Naive thymus-derived CD4-positive, alpha-beta T cell (primary cell): ENCODE measurements around the gene DHCR24. TPM values are rescaled to one million over a fixed set of nuclear protein-coding genes. Genes with fewer than 3 reads are reported as not detected.
"Not testable (repeated sequence)": the region's sequence is repeated elsewhere in the genome, so short reads cannot be mapped to it uniquely, and the experiment has no call there.

Experiments
- ATAC-seq: fragments of 150-1000 bp; cut with Tn5 transposase; 2 replicates; pipeline ENCODE4 v1.10.0; 2021; ENCODE audit warnings: mild to moderate bottlenecking, moderate library complexity
- CTCF ChIA-PET: fragments of 350-600 bp; sonication (Branson Sonifier 250); formaldehyde crosslinking; loops from one replicate; lab custom pipeline; 2021; ENCODE audit warnings: antibody characterized with exemption; lab: Charles Lee
- POLR2A ChIA-PET: fragments of 350-600 bp; sonication (Branson Sonifier 250); formaldehyde crosslinking; loops from one replicate; lab custom pipeline; 2021; ENCODE audit warnings: antibody characterized with exemption, inconsistent platforms; lab: Charles Lee
- DNase-seq, 9 donors: peaks; one replicate each; pipeline versions ENCODE4 v3.0.0 to v3.0.0-alpha.2; 2020 to 2022; ENCODE audit warnings: mixed read lengths in 1 of 9
- H3K27ac ChIP-seq: one replicate; pipeline ENCODE4 v1.7.0; 2013; ENCODE audit warnings: mild to moderate bottlenecking, low read depth, low read length, moderate library complexity
- H3K27me3 ChIP-seq, 2 donors: one replicate each; pipeline ENCODE4 v1.7.0; 2013; ENCODE audit warnings: low read length in 2 of 2, mild to moderate bottlenecking in 2 of 2, moderate library complexity in 2 of 2; ENCODE audit not compliant: control insufficient read depth in 2 of 2, insufficient read depth in 2 of 2
- H3K36me3 ChIP-seq, 3 experiments: 1 replicate in 2 of 3; 2 replicates in 1 of 3; pipeline ENCODE4 v1.7.0; 2013; ENCODE audit warnings: low read length in 3 of 3, mild to moderate bottlenecking in 3 of 3, moderate library complexity in 1 of 3; ENCODE audit not compliant: insufficient read depth in 3 of 3, control insufficient read depth in 2 of 3
- H3K4me1 ChIP-seq, 2 donors: one replicate each; pipeline ENCODE4 v1.7.0; 2013; ENCODE audit warnings: low read length in 2 of 2, mild to moderate bottlenecking in 2 of 2, moderate library complexity in 1 of 2; ENCODE audit not compliant: control insufficient read depth in 2 of 2, insufficient read depth in 2 of 2
- H3K4me3 ChIP-seq: 2 replicates; pipeline ENCODE4 v1.7.0; 2013; ENCODE audit warnings: mild to moderate bottlenecking, low read length
- H3K9me3 ChIP-seq, 3 experiments: 1 replicate in 2 of 3; 2 replicates in 1 of 3; pipeline ENCODE4 v1.7.0; 2013; ENCODE audit warnings: low read length in 3 of 3; ENCODE audit not compliant: control insufficient read depth in 2 of 3
- H3K27ac Mint-ChIP-seq, 9 donors: one replicate each; pipeline ENCODE4 v1.8.0; 2020 to 2022; ENCODE audit warnings: mixed read lengths in 9 of 9, mild to moderate bottlenecking in 8 of 9, moderate library complexity in 5 of 9, inconsistent platforms in 2 of 9
- H3K27me3 Mint-ChIP-seq, 5 donors: one replicate each; pipeline ENCODE4 v1.8.0; 2021 to 2022; ENCODE audit warnings: mixed read lengths in 5 of 5, mild to moderate bottlenecking in 1 of 5
- H3K36me3 Mint-ChIP-seq, 5 donors: one replicate each; pipeline ENCODE4 v1.8.0; 2020 to 2022; ENCODE audit warnings: mixed read lengths in 5 of 5, mild to moderate bottlenecking in 3 of 5, inconsistent platforms in 1 of 5
- H3K4me1 Mint-ChIP-seq, 7 donors: one replicate each; pipeline ENCODE4 v1.8.0; 2020 to 2022; ENCODE audit warnings: mixed read lengths in 7 of 7, mild to moderate bottlenecking in 3 of 7, inconsistent platforms in 1 of 7
- H3K4me3 Mint-ChIP-seq, 10 donors: one replicate each; pipeline ENCODE4 v1.8.0; 2020 to 2022; ENCODE audit warnings: mild to moderate bottlenecking in 10 of 10, mixed read lengths in 10 of 10, moderate library complexity in 6 of 10, inconsistent platforms in 2 of 10
- H3K9me3 Mint-ChIP-seq, 11 donors: one replicate each; pipeline ENCODE4 v1.8.0; 2020 to 2022; ENCODE audit warnings: mixed read lengths in 11 of 11, mild to moderate bottlenecking in 4 of 11, inconsistent platforms in 1 of 11, moderate library complexity in 1 of 11
- intact Hi-C, 2 donors: fragments of 100-400 bp; cut with micrococcal nuclease; formaldehyde crosslinking; loops; one replicate each; pipeline ENCODE4 v1.15.1; 2023
- polyA plus RNA-seq, 2 donors: library from polyadenylated mRNA; unstranded; fragments of 300-500 nt; fragmentation: Illumina TruSeq; gene quantifications; one replicate each; pipeline ENCODE4 v1.2.3, GENCODE V29; 2021
- total RNA-seq, 6 experiments: library from RNA in 5 of 6; stranded (reverse) in 5 of 6; gene quantifications; 1 replicate in 5 of 6; 2 replicates in 1 of 6; pipeline ENCODE4 v1.2.3 and lab custom pipeline; 2021 to 2026

DHCR24 gene
- total and polyA plus RNA-seq, 7 experiments from 2014 or later: 2.7 to 103 (median 8.3) TPM

DNA sequence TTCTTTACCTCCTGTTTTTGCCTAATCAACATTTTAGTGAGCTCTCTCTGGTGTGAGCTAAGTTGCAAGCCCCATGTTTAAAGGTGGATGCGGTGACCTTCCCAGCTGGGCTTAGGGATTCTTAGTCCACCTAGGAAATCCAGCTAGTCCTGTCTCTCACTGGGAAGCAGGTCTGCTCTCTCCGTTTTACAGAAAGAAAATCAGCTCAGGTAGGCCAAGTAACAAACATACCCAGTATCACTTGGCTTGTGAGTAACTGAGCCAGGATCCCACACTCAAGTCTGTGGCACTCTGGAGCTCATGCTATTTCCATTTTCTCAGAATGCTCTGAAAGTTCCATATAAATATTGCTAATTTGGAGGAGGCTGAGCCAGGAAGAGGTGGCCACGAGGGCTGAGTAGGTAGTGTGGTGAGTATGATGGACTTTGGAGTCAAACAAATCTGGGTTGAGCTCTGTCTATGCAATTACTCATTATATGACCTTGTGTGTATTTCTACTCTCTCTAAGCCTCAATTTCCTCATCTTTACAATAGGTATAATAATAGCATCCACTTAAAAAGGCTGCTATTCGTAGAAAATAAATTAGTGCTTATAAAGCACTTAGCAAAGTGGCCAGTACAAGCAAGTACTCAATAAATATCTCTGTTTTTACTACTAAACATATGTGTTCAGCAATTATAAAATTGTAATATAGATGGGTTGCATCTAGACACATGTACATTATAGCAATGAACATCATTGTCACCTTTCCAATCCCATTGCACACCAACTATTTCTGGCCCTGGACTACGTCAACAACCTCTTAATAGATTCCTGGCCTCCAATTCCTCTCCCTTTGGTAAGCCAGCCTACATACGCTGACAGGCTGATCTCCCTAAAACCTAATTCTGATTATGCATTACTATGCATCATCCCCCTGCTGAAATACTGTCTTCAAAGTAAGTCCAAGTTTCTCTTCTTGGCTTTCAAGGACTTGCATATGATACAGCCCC is 32.7 kb upstream of the DHCR24 start:
- no peaks in the 10 kb centered on the region for H3K4me1 ChIP-seq
- Mint-ChIP-seq H3K4me1 (no peaks in the 10 kb centered on the region), H3K36me3 (no peaks in the 10 kb centered on the region), H3K27ac (no peak overlapping the region), H3K9me3 (peaks cover 0 to 5% (median 0%) of the 10 kb centered on the region in 11 donors), H3K27me3 (peaks cover 9 to 26% (median 15%) of the 10 kb centered on the region in 5 donors), H3K4me3 (no peak overlapping the region)
- H3K36me3 ChIP-seq: no peaks in the 10 kb centered on the region
- DNase-seq: no peak
- no peak overlapping the region for H3K27ac ChIP-seq
- POLR2A ChIA-PET: interaction anchor here (0.7 kb wide), 1 partner anchor 15 kb away, joined by 3 read pairs; no protein-coding TSS in a partner anchor
- CTCF ChIA-PET: no interaction called here
- ATAC-seq: no peak
- intact Hi-C loops: no loop called here
- no peak overlapping the region for H3K4me3 ChIP-seq
- H3K9me3 ChIP-seq: no peaks in the 10 kb centered on the region
- H3K27me3 ChIP-seq: no peaks in the 10 kb centered on the region

GRCh38 chr1:54911076-54911475 is 24.1 kb upstream of the DHCR24 start:
- CTCF ChIA-PET: interaction anchor here (1.0 kb wide), 1 partner anchor 34 kb away, joined by 3 read pairs; no protein-coding TSS in a partner anchor
- ATAC-seq, H3K4me1 ChIP-seq, H3K9me3 ChIP-seq, H3K4me1 Mint-ChIP-seq, H3K27me3 ChIP-seq, intact Hi-C loops, DNase-seq, H3K4me3 Mint-ChIP-seq, POLR2A ChIA-PET, H3K4me3 ChIP-seq, H3K27ac Mint-ChIP-seq, H3K9me3 Mint-ChIP-seq, H3K27ac ChIP-seq, H3K36me3 ChIP-seq, H3K36me3 Mint-ChIP-seq: not testable (repeated sequence)
- peaks cover 0 to 10% (median 2%) of the 10 kb centered on the region in 5 donors for H3K27me3 Mint-ChIP-seq

DNA sequence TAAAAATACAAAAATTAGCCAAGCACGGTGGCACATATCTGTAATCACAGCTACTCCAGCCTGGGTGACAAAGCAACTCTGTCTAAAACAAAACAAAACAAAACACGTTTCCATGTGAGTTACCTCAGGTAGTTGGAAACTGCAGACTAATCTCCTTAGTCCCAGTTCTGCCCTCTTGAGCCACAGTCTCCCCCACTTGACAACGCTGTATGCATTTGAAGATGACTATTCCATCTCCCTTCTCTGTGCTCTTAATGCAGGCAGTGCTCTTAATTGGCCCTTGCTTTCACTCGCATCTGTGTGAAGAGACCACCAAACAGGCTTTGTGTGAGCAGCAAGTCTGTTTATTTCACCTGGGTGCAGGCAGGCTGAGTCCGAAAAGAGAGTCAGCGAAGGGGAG is 19.6 kb upstream of the DHCR24 start:
- Mint-ChIP-seq H3K4me1 (no peaks in the 10 kb centered on the region), H3K27me3 (peaks cover 0 to 24% (median 9%) of the 10 kb centered on the region in 5 donors), H3K9me3 (no peaks in the 10 kb centered on the region), H3K36me3 (no peaks in the 10 kb centered on the region), H3K27ac (no peak overlapping the region), H3K4me3 (no peak overlapping the region)
- no peaks in the 10 kb centered on the region for H3K36me3 ChIP-seq
- no peak for ATAC-seq
- no peaks in the 10 kb centered on the region for H3K27me3 ChIP-seq
- H3K9me3 ChIP-seq: no peaks in the 10 kb centered on the region
- DNase-seq: no peak
- H3K4me1 ChIP-seq: no peaks in the 10 kb centered on the region
- ChIA-PET CTCF (no interaction called here), POLR2A (no interaction called here)
- H3K4me3 ChIP-seq: no peak overlapping the region
- no peak overlapping the region for H3K27ac ChIP-seq
- intact Hi-C loops: no loop called here

- DNase-seq (no peak), ATAC-seq (no peak)
- no peaks in the 10 kb centered on the region for H3K4me1 ChIP-seq
- H3K27me3 ChIP-seq: no peaks in the 10 kb centered on the region
- Mint-ChIP-seq H3K27me3 (peaks cover 0 to 28% (median 9%) of the 10 kb centered on the region in 5 donors), H3K36me3 (no peaks in the 10 kb centered on the region), H3K9me3 (no peaks in the 10 kb centered on the region), H3K4me1 (no peaks in the 10 kb centered on the region), H3K27ac (no peak overlapping the region), H3K4me3 (no peak overlapping the region)
- CTCF ChIA-PET: no interaction called here
- no peak overlapping the region for H3K27ac ChIP-seq
- H3K36me3 ChIP-seq: no peaks in the 10 kb centered on the region
- no peak overlapping the region for H3K4me3 ChIP-seq
- H3K9me3 ChIP-seq: no peaks in the 10 kb centered on the region
- intact Hi-C loops: no loop called here
- POLR2A ChIA-PET: interaction anchor here (0.5 kb wide), 1 partner anchor 961 kb away, joined by 5 read pairs; no protein-coding TSS in a partner anchor
Observed at GRCh38 chr1:54904476-54905048, 17.6 kb upstream of the DHCR24 start.

DNA sequence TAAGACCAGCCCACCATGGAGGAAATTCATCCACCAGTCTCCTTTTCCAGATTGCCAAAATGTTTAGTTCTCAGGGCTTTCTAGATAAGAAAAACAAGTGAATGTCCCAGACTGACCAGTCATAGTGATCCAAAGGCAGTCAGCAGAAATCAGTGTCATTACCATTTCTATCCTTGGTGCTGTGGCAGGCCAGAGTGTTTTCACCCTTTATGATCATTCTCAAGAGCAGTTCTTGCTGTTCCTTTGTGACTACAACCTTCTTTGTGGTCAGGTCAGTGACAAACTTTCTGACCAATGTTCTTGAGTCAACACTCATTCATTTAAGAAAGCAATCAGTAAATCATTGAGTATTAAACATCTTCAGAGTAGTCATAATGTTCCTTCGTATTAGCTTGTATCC is 7.3 kb upstream of the DHCR24 start:
- CTCF ChIA-PET: no interaction called here

GRCh38 chr1:54892586-54892985 is 5.6 kb upstream of the DHCR24 start:
- Histone ChIP-seq H3K9me3 (no peaks in the 10 kb centered on the region), H3K4me3 (no peak overlapping the region), H3K4me1 (peaks cover 0 to 2% of the 10 kb centered on the region in 2 donors), H3K27ac (no peak overlapping the region), H3K27me3 (no peaks in the 10 kb centered on the region), H3K36me3 (no peaks in the 10 kb centered on the region)
- no peak for DNase-seq
- peaks cover 0 to 23% (median 6%) of the 10 kb centered on the region in 5 donors for H3K27me3 Mint-ChIP-seq
- POLR2A ChIA-PET: no interaction called here
- no peaks in the 10 kb centered on the region for H3K36me3 Mint-ChIP-seq
- no peak overlapping the region for H3K27ac Mint-ChIP-seq
- no peak for ATAC-seq
- intact Hi-C loops: no loop called here
- peaks cover 0 to 9% (median 4%) of the 10 kb centered on the region in 7 donors for H3K4me1 Mint-ChIP-seq
- CTCF ChIA-PET: no interaction called here
- no peaks in the 10 kb centered on the region for H3K9me3 Mint-ChIP-seq
- H3K4me3 Mint-ChIP-seq: no peak overlapping the region

More for the DNA sequence above, 7.3 kb upstream of the DHCR24 start:
- Histone ChIP-seq H3K4me3 (no peak overlapping the region), H3K27me3 (no peaks in the 10 kb centered on the region), H3K27ac (no peak overlapping the region), H3K4me1 (no peaks in the 10 kb centered on the region), H3K9me3 (no peaks in the 10 kb centered on the region), H3K36me3 (no peaks in the 10 kb centered on the region)
- Mint-ChIP-seq H3K27me3 (peaks cover 0 to 21% (median 6%) of the 10 kb centered on the region in 5 donors), H3K4me3 (no peak overlapping the region), H3K4me1 (no peaks in the 10 kb centered on the region), H3K27ac (no peak overlapping the region), H3K36me3 (no peaks in the 10 kb centered on the region), H3K9me3 (no peaks in the 10 kb centered on the region)
- intact Hi-C loops: no loop called here
- ATAC-seq (no peak), DNase-seq (no peak)
- POLR2A ChIA-PET: no interaction called here
